HG03442 (cell line): ENCODE measurements around the gene TRPM2.

Source experiments
- ATAC-seq: cut with Tn5 transposase; IDR thresholded peaks from one replicate; pipeline ENCODE4 v1.9.1; 2021; ENCODE audit warnings: mild to moderate bottlenecking, moderate library complexity; ENCODE audit not compliant: unreplicated experiment

The TRPM2 gene

DNA sequence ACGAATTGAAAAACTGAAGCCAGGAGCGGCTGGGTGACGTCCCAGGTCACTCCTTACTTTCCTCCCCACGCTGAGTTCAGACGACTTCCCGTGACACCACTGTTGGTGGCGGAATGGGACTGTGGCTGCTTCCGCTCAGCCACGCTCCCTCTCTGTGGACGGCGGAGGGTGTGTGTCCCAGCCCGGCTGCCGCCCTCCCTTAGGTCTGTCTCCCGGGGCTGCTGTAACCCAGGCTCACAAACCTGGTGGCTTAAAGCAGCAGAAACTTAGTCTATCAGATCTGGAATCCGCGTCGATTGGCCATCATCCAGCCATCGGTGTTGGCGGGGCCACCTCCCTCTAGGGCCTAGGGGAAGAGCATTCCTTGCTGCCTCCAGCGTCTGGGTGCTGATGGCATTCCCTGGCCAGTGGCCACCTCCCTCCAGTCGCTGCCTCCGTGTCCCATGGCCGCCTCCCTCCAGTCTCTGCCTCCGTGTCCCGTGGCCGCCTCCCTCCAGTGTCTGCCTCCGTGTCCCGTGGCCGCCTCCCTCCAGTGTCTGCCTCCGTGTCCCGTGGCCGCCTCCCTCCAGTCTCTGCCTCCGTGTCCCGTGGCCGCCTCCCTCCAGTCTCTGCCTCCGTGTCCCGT is 17.5 kb downstream of the TRPM2 start:
- ATAC-seq = no peak

DNA sequence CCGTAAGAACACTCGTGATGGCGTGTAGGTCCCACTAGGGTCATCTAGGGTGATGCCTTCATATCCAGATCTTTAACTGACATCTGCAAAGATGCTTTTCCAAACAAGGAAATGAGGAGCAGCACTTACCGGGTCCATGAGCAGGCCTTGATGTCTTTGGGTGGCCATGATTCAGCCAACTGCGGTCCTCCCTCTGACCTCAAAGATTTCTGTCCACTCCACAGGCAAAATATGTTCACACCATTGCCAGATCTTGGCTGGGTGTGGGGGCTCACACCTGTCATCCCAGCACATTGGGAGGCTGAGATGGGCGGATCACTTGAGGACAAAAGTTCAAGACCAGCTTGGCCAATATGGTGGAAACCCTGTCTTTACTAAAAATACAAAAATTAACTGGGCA is 18.2 kb downstream of the TRPM2 start:
- ATAC-seq = no peak

DNA sequence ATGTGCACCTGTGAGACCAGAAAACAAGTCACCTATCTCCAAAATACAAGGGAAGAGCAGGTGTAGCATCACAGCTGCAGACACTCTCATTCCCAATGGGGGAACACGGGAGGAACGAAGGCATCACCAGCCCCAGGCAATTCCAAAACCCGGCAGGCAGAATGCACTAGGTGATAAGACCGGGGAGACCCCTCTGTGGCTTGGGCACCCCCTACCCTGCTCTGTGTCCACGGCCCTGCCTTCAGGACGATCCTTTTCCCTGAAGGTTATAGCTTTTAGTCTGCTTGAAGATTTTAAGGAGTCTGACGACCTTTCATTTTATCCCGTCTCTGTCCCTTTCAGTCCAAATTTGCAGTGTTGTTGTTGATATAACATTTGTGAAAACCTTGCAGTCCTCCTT is 19.2 kb downstream of the TRPM2 start:
- no peak for ATAC-seq

DNA sequence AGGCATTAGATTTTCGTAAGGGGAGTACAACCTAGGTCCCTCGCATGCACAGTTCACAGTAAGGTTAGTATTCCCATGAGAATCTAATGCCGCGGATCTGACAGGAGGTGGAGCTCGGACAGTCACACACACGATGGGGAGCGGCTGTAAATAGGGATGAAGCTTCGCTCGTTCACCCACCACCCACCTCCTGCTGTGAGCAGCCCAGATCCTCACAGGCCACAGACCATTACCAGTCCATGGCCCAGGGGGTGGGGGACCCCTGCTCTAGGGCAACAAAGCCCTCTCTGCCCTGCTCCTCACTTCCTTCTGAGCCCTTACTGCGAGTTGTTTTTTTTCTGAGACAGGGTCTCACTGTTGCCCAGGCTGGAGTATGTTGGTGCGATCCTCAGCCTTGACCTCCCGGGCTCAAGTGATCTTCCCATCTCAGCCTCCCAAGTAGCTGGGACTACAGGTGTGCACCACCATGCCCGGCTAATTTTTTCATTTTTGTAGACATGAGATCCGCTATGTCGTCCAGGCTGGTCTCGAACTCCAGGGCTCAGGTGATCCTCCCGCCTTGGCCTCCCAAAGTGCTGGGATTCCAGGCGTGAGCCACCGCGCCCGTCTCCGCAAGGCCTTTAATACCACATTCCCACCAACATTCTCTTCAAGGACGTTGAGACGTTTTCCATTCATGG is 21.3 kb downstream of the TRPM2 start:
- no peak for ATAC-seq

- no peak for ATAC-seq
Measured at GRCh38 chr21:44375281-44375651, 21.8 kb downstream of the TRPM2 start.

DNA sequence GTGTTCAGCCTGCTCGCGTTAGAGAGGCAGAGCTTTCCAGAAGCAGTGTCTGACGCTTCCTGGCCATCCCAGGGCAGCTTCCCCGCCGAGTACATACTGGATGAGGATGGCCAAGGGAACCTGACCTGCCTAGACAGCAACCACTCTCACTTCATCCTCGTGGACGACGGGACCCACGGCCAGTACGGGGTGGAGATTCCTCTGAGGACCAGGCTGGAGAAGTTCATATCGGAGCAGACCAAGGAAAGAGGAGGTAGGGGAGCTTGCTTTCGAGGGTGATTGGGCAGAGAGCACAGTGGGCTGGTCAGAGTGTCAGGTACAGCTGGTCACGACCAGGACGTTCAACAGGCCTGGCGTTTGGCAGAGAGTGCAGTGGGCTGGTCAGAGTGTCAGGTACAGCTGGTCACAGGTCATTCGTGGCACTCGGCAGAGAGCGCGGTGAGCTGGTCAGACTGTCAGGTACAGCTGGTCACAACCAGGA is 22.4 kb downstream of the TRPM2 start:
- no peak for ATAC-seq

DNA sequence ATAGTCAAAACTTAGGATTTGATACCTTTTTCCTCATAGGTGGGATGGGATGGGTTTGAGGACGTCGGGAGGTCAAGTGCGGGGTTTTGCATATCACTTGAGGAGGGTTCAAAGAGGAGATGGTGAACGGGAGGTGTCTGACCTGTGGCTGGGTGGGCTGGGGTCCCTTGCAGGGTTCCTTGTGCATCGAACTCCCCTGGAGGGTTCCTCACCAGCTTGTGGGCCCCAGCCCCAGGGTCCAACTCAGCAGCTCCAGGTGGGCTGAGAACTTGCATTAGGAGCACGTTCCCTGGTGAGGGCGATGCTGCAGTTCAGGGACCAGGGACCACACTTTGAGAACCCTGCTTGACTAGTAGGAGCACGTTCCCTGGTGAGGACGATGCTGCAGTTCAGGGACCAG is 23.2 kb downstream of the TRPM2 start:
- ATAC-seq = no peak

- ATAC-seq = no peak
Measured at GRCh38 chr21:44377201-44377921, 23.9 kb downstream of the TRPM2 start.

GRCh38 chr21:44377922-44378645 is 24.7 kb downstream of the TRPM2 start:
- ATAC-seq = no peak

- ATAC-seq = no peak
Measured at GRCh38 chr21:44378646-44379514, 25.5 kb downstream of the TRPM2 start.

DNA sequence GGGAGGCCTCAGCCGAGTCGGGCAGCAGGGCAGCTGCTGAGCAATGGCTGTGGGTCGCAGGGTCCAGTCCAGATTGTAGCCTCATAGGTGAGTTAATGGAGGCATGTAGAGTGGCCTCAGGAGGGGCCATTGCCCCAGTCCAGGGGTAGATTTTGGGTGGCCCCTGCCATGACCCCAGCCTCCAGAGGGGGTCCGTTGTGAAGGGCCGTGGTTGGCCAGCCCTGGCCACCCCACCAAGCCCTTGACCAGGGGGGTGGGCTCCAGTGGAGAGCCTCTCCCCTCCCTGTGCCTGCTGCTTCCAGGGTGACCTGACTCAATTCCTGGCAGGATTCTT is 26.1 kb downstream of the TRPM2 start:
- no peak for ATAC-seq

GRCh38 chr21:44379991-44380865 is 26.8 kb downstream of the TRPM2 start:
- ATAC-seq = no peak

GRCh38 chr21:44380876-44381275 is 27.5 kb downstream of the TRPM2 start:
- ATAC-seq = no peak

- no peak for ATAC-seq
Measured at GRCh38 chr21:44381874-44382273, 28.5 kb downstream of the TRPM2 start.

- ATAC-seq = no peak
Measured at GRCh38 chr21:44382536-44382935, 29.1 kb downstream of the TRPM2 start.

DNA sequence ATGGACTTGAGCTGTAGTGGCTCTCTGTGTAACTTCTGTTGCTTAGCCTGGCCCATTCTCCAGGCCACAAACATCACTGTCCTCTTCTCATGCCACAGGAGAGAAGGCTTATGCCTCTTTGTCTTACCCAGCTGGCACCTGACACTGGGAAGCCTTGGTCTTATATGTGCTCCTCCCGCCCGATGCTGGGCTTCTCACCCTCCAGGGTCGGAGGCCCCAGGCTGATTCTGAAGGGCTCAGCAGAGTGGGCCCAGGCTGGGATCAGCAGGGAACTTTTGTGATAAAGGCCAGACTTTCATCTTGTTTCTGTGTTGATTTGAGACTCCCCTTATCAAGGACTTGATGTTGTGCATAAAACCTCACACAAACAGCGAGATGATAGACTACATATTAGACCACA is 29.8 kb downstream of the TRPM2 start:
- ATAC-seq = no peak

DNA sequence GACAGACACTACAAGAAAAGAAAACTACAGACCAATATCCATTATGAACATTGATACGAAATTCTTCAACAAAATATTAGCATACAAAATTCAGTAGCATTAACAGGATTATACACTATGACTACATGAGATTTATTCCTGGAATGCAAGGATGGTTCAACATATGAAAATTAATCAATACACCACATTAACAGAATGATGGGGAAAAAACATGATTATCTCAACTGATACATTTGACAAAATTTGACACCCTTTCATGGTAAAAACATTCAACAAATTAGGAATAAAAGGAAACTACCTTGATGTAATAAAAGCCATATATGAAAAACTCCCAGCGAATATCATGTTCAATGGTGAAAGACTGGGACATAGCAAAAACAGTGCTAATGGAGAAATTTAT is 31.5 kb downstream of the TRPM2 start:
- no peak for ATAC-seq

DNA sequence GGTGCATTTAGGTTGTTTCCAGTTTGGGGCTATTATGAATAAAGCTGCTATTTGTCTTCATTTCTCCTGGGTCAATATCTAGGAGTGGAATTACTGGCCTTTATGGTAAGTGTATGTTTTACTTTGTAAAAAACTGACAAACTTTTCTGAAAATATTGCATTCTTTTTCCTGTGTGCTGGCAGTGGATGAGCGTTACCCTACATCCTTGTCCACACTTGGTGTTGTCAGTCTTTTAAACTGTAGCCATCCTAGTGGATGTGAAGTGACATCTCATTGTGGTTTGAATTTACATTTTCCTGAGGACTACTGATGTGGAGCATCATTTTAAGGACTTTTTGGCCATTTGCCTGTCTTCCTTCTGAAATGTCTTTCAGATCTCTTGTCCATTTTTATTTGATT is 35.9 kb downstream of the TRPM2 start:
- no peak for ATAC-seq

DNA sequence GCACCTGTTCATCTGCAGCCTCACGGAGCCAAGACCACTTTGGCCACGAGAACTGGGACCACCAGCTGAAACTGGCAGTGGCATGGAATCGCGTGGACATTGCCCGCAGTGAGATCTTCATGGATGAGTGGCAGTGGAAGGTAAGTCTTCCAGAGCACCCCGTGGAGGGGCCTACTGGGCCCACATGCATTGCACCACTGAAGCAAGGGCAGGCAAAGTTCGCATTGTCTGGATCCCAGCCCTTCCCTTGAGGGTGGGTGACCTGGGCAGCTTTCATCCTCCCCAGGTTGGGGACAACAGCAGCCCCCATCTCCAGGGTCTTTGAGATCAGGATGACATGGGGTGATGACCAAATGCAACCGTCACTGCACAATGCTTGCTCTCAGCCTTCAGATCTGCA is 37.5 kb downstream of the TRPM2 start:
- ATAC-seq = no peak
